H9 (cell line): ENCODE data around the gene CDC27. TPM values are rescaled to one million over a fixed set of nuclear protein-coding genes. Genes with fewer than 3 reads are reported as not detected.

ENCODE experiments used
- DNase-seq: peaks from one replicate; pipeline ENCODE4 v3.0.0-alpha.2; 2017
- H2AFZ ChIP-seq: one replicate; pipeline ENCODE4 v1.6.1; 2013; ENCODE audit warnings: mild to moderate bottlenecking, low read length, control low read depth, moderate library complexity
- H2AK5ac ChIP-seq: 2 replicates; pipeline ENCODE4 v1.6.1; 2013; ENCODE audit warnings: low read length, control low read depth, mixed read lengths; ENCODE audit not compliant: insufficient read length
- H2BK120ac ChIP-seq: one replicate; pipeline ENCODE4 v1.6.1; 2013; ENCODE audit warnings: low read depth, mild to moderate bottlenecking, low read length, control low read depth, inconsistent platforms; ENCODE audit not compliant: poor library complexity, severe bottlenecking
- H2BK12ac ChIP-seq: 2 replicates; pipeline ENCODE4 v1.6.1; 2013; ENCODE audit warnings: low read length, control low read depth, mixed read lengths, low read depth; ENCODE audit not compliant: insufficient read length
- H2BK15ac ChIP-seq: 2 replicates; pipeline ENCODE4 v1.6.1; 2013; ENCODE audit warnings: low read depth, low read length, control low read depth
- H2BK20ac ChIP-seq: one replicate; pipeline ENCODE4 v1.6.1; 2013; ENCODE audit warnings: low read depth, mild to moderate bottlenecking, low read length, control low read depth, inconsistent platforms; ENCODE audit not compliant: poor library complexity, severe bottlenecking
- H2BK5ac ChIP-seq: 2 replicates; pipeline ENCODE4 v1.6.1; 2013; ENCODE audit warnings: low read length, control low read depth, mixed read lengths; ENCODE audit not compliant: insufficient read length
- H3K14ac ChIP-seq: 2 replicates; pipeline ENCODE4 v1.6.1; 2013; ENCODE audit warnings: low read length, control low read depth; ENCODE audit not compliant: insufficient read depth
- H3K18ac ChIP-seq: 2 replicates; pipeline ENCODE4 v1.6.1; 2013; ENCODE audit warnings: low read depth, mild to moderate bottlenecking, mixed read lengths, low read length, control low read depth; ENCODE audit not compliant: insufficient read length
- H3K23ac ChIP-seq: 2 replicates; pipeline ENCODE4 v1.6.1; 2013; ENCODE audit warnings: low read length, control low read depth, mixed read lengths, low read depth; ENCODE audit not compliant: insufficient read length
- H3K23me2 ChIP-seq: 2 replicates; pipeline ENCODE4 v1.6.1; 2013; ENCODE audit warnings: low read depth, mild to moderate bottlenecking, mixed read lengths, low read length, control low read depth; ENCODE audit not compliant: insufficient read length, poor library complexity, severe bottlenecking
- H3K27ac ChIP-seq: 2 replicates; pipeline ENCODE4 v1.5.1; 2013; ENCODE audit warnings: low read length, control low read depth, mixed read lengths, low read depth; ENCODE audit not compliant: insufficient read length
- H3K27me3 ChIP-seq: 2 replicates; pipeline ENCODE4 v1.6.1; 2013; ENCODE audit warnings: low read length, control low read depth, inconsistent platforms; ENCODE audit not compliant: insufficient read depth
- H3K4ac ChIP-seq: 2 replicates; pipeline ENCODE4 v1.6.1; 2013; ENCODE audit warnings: low read depth, mild to moderate bottlenecking, control low read depth, inconsistent platforms, low read length, moderate library complexity
- H3K4me1 ChIP-seq: 2 replicates; pipeline ENCODE4 v1.6.1; 2013; ENCODE audit warnings: low read length, control low read depth, inconsistent platforms; ENCODE audit not compliant: insufficient read depth
- H3K4me2 ChIP-seq: 2 replicates; pipeline ENCODE4 v1.6.1; 2013; ENCODE audit warnings: low read length, control low read depth, mixed read lengths; ENCODE audit not compliant: insufficient read length, insufficient read depth
- H3K56ac ChIP-seq: 2 replicates; pipeline ENCODE4 v1.6.1; 2013; ENCODE audit warnings: low read depth, mild to moderate bottlenecking, mixed read lengths, low read length, control low read depth; ENCODE audit not compliant: insufficient read length
- H3K79me1 ChIP-seq: 2 replicates; pipeline ENCODE4 v1.6.1; 2013; ENCODE audit warnings: low read depth, mild to moderate bottlenecking, moderate library complexity, low read length, control low read depth, inconsistent platforms; ENCODE audit not compliant: insufficient read depth, poor library complexity, severe bottlenecking
- H3K79me2 ChIP-seq: 2 replicates; pipeline ENCODE4 v1.6.1; 2013; ENCODE audit warnings: low read length, control low read depth, inconsistent platforms; ENCODE audit not compliant: insufficient read depth
- H3K9ac ChIP-seq: 2 replicates; pipeline ENCODE4 v1.6.1; 2013; ENCODE audit warnings: low read length, control low read depth, mixed read lengths; ENCODE audit not compliant: insufficient read length; ENCODE audit errors: extremely low read depth
- H3K9me3 ChIP-seq: one replicate; pipeline ENCODE4 v1.6.1; 2013; ENCODE audit warnings: low read depth, low read length, inconsistent platforms; ENCODE audit not compliant: control insufficient read depth
- H3T11ph ChIP-seq: one replicate; pipeline ENCODE4 v1.6.1; 2013; ENCODE audit warnings: mild to moderate bottlenecking, low read length, control low read depth, inconsistent platforms
- H4K20me1 ChIP-seq: one replicate; pipeline ENCODE4 v1.6.1; 2013; ENCODE audit not compliant: control insufficient read depth, insufficient read length, insufficient read depth
- H4K5ac ChIP-seq: 2 replicates; pipeline ENCODE4 v1.6.1; 2013; ENCODE audit warnings: low read depth, mild to moderate bottlenecking, mixed read lengths, low read length, control low read depth; ENCODE audit not compliant: insufficient read length
- H4K8ac ChIP-seq: replicated peaks from 2 replicates; pipeline ENCODE4 v1.6.1; 2013; ENCODE audit warnings: low read length, control low read depth, mixed read lengths, low read depth; ENCODE audit not compliant: insufficient read length
- H4K91ac ChIP-seq: 2 replicates; pipeline ENCODE4 v1.6.1; 2013; ENCODE audit warnings: low read depth, mild to moderate bottlenecking, moderate library complexity, mixed read lengths, low read length, control low read depth; ENCODE audit not compliant: insufficient read length
- H3K27ac Mint-ChIP-seq, 3 experiments: 2 replicates in 2 of 3; 3 replicates in 1 of 3; pipeline ENCODE4 v1.8.0; 2020 to 2021; ENCODE audit warnings: mixed read lengths in 3 of 3, mild to moderate bottlenecking in 1 of 3, moderate library complexity in 1 of 3
- H3K27me3 Mint-ChIP-seq: 2 replicates; pipeline ENCODE4 v1.8.0; 2021; ENCODE audit warnings: low read depth, mild to moderate bottlenecking, moderate library complexity, mixed read lengths
- H3K36me3 Mint-ChIP-seq, 3 experiments: 2 replicates in 2 of 3; 3 replicates in 1 of 3; pipeline ENCODE4 v1.8.0; 2020 to 2021; ENCODE audit warnings: low read depth in 3 of 3, mixed read lengths in 3 of 3; ENCODE audit not compliant: insufficient read depth in 1 of 3
- H3K4me1 Mint-ChIP-seq, 2 experiments: 2 replicates each; pipeline ENCODE4 v1.8.0; 2020; ENCODE audit warnings: mixed read lengths in 2 of 2
- H3K4me3 Mint-ChIP-seq, 2 experiments: 2 replicates in 1 of 2; 3 replicates in 1 of 2; pipeline ENCODE4 v1.8.0; 2020 to 2021; ENCODE audit warnings: mild to moderate bottlenecking in 2 of 2, mixed read lengths in 2 of 2, moderate library complexity in 1 of 2
- H3K9me3 Mint-ChIP-seq, 2 experiments: 2 replicates in 1 of 2; 3 replicates in 1 of 2; pipeline ENCODE4 v1.8.0; 2020; ENCODE audit warnings: mild to moderate bottlenecking in 2 of 2, mixed read lengths in 2 of 2, moderate library complexity in 1 of 2
- CTCF ChIP-seq: fragments of 200-600 bp; sonication (generic); conservative IDR thresholded peaks from 3 replicates; pipeline ENCODE4 v1.8.0; 2021; ENCODE audit warnings: antibody characterized with exemption, mild to moderate bottlenecking
- WGBS: extraction: QIAGEN DNeasy Blood & Tissue Kit; methylation state at CpG from one replicate; pipeline ENCODE4 v1.1.7; 2013; ENCODE audit warnings: missing lambda C conversion rate, low lambda C conversion rate, mixed read lengths; ENCODE audit not compliant: insufficient read length; ENCODE audit errors: extremely low coverage; 5-methylcytosine and 5-hydroxymethylcytosine counted together
- total RNA-seq: library from RNA; stranded (reverse); gene quantifications from 2 replicates; pipeline ENCODE4 v1.2.1, GENCODE V29; 2021

CDC27 gene
- total RNA-seq, 1 experiment from 2014 or later = 82.5 TPM

- peaks cover 16 to 19% of the 10 kb centered on the region in 2 experiments for H3K4me1 Mint-ChIP-seq
- Histone ChIP-seq H3K18ac (no peak overlapping the region), H2BK5ac (no peak overlapping the region), H4K91ac (no peak overlapping the region), H3K9me3 (no peaks in the 10 kb centered on the region), H2AFZ (no peak overlapping the region), H3K14ac (no peak overlapping the region), H3K56ac (no peak overlapping the region), H3K23me2 (no peaks in the 10 kb centered on the region), H3K23ac (no peak overlapping the region), H2BK20ac (no peak overlapping the region), H3K9ac (no peak overlapping the region), H3K4ac (no peak overlapping the region), H3K79me2 (no peaks in the 10 kb centered on the region), H2AK5ac (no peak overlapping the region), H4K20me1 (no peaks in the 10 kb centered on the region), H3K4me2 (no peak overlapping the region), H2BK12ac (no peak overlapping the region), H2BK120ac (no peak overlapping the region), H3T11ph (no peak overlapping the region), H4K5ac (no peak overlapping the region), H4K8ac (no peak overlapping the region), H3K27me3 (no peaks in the 10 kb centered on the region), H2BK15ac (no peak overlapping the region), H3K4me1 (no peaks in the 10 kb centered on the region; the same call in 1 of the 2 replicates), H3K79me1 (no peaks in the 10 kb centered on the region), H3K27ac (no peak overlapping the region)
- WGBS = no CpG with 5 or more reads among the region's 2 CpGs
- H3K36me3 Mint-ChIP-seq = peaks cover 0 to 13% (median 8%) of the 10 kb centered on the region in 3 experiments; a peak in 4 of 7 replicates
- H3K27ac Mint-ChIP-seq = no peak overlapping the region
- H3K27me3 Mint-ChIP-seq = peaks cover 39% of the 10 kb centered on the region
- peaks cover 13% of the 10 kb centered on the region in 2 experiments for H3K9me3 Mint-ChIP-seq
- DNase-seq = no peak
- H3K4me3 Mint-ChIP-seq = no peak overlapping the region
- no peak for TF ChIP-seq CTCF
These were observed 38.8 kb upstream of the CDC27 start for GRCh38 chr17:47227862-47228261.
